ENCODE results near the gene CTSD. TPM values are rescaled to one million over a fixed set of nuclear protein-coding genes. Genes with fewer than 3 reads are reported as not detected.

Gene CTSD
- total and polyA plus RNA-seq, 5 donors from 2014 or later, result 104 to 175 (median 151) TPM

DNA sequence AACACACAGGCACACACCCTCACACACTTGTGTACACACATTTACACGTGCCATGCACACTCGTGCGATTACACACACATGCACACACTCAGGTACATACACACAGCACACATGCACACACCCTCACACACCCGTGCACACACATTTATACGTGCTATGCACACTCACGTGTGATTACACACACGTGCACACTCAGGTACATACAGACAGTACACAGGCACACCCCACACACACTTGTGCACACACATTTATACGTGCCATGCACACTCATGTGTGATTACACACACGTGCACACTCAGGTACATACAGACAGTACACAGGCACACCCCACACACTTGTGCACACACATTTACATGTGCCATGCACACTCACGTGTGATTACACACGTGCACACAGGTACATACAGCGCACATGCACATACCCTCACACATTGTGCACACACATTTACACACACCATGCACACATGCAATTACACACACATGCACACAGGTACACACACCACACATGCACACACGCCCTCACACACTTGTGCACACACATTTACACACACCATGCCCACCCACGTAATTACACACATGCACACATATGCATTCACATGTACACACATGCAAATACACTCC, 17.9 kb downstream of the CTSD start:
- no peak overlapping the region for H3K4me3 Mint-ChIP-seq
- Histone ChIP-seq H3K36me3 (ENCODE audit: control insufficient read depth, insufficient read depth, low read length) (no peaks in the 10 kb centered on the region), H3K27me3 (ENCODE audit: control insufficient read depth, insufficient read depth, low read length) (no peaks in the 10 kb centered on the region), H3K9me3 (ENCODE audit: control insufficient read depth in 2 of 2, low read length in 2 of 2) (no peaks in the 10 kb centered on the region), H3K4me3 (ENCODE audit: low read depth, low read length) (no peak overlapping the region), H3K4me1 (ENCODE audit: control insufficient read depth, insufficient read depth, low read length, poor library complexity, severe bottlenecking) (peaks cover 13% of the 10 kb centered on the region), H3K27ac (ENCODE audit: insufficient read depth, low read length, poor library complexity, severe bottlenecking) (no peak overlapping the region)
- H3K27ac Mint-ChIP-seq, result no peak overlapping the region
- DNase-seq (no peak), ATAC-seq (ENCODE audit: low read depth in 2 of 2) (no peak)
- H3K27me3 Mint-ChIP-seq, result peaks cover 12% of the 10 kb centered on the region
- no peaks in the 10 kb centered on the region for H3K36me3 Mint-ChIP-seq
- H3K9me3 Mint-ChIP-seq, result peaks cover 0 to 6% (median 0%) of the 10 kb centered on the region in 7 donors
- peaks cover 0 to 19% (median 12%) of the 10 kb centered on the region in 4 donors for H3K4me1 Mint-ChIP-seq

DNA sequence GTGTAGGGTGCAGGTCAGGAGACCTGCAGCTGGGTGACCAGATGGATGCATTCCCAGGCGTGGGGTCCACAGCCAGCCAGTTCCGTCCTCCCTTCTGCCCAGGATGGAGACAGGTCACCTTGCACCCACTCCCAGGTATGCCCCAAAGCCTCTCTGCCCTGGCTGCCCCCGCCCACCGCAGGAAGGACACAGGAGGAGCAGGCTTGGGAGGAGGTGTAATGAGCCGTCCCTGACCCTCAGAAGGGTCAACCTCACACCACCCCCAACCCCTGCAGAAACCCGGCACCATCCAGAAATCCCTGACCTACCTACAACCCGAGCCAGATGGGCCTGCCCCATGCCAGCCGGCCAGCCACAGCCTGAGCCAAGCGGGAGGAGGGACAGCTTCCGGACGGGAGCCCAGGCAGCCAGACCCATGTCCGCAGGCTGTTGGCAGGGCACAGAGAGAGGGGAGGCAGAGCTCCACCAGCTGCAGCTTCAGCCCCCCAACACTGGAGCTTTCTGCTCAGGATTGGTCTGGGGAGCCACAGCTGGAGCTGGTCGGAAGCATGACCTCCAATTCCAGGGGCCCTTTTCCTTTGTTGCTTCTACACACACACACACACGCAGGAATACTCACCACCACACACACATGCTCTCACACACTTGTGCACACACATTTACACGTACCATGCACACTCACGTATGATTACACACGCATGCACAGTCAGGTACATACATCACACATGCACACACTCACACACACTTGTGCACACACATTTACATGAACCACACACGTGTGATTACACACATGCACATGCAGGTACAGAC, 18.6 kb downstream of the CTSD start:
- Mint-ChIP-seq H3K4me3 (no peak overlapping the region), H3K27me3 (peaks cover 8% of the 10 kb centered on the region), H3K4me1 (peaks cover 0 to 14% (median 9%) of the 10 kb centered on the region in 4 donors), H3K9me3 (peaks cover 0 to 5% (median 0%) of the 10 kb centered on the region in 7 donors), H3K27ac (no peak overlapping the region), H3K36me3 (no peaks in the 10 kb centered on the region)
- no peaks in the 10 kb centered on the region for H3K27me3 ChIP-seq (ENCODE audit: control insufficient read depth, insufficient read depth, low read length)
- no peaks in the 10 kb centered on the region for H3K9me3 ChIP-seq (ENCODE audit: control insufficient read depth in 2 of 2, low read length in 2 of 2)
- H3K27ac ChIP-seq (ENCODE audit: insufficient read depth, low read length, poor library complexity, severe bottlenecking), result no peak overlapping the region
- H3K36me3 ChIP-seq (ENCODE audit: control insufficient read depth, insufficient read depth, low read length), result no peaks in the 10 kb centered on the region
- no peak for DNase-seq
- H3K4me1 ChIP-seq (ENCODE audit: control insufficient read depth, insufficient read depth, low read length, poor library complexity, severe bottlenecking), result peaks cover 13% of the 10 kb centered on the region
- no peak for ATAC-seq (ENCODE audit: low read depth in 2 of 2)
- no peak overlapping the region for H3K4me3 ChIP-seq (ENCODE audit: low read depth, low read length)

DNA sequence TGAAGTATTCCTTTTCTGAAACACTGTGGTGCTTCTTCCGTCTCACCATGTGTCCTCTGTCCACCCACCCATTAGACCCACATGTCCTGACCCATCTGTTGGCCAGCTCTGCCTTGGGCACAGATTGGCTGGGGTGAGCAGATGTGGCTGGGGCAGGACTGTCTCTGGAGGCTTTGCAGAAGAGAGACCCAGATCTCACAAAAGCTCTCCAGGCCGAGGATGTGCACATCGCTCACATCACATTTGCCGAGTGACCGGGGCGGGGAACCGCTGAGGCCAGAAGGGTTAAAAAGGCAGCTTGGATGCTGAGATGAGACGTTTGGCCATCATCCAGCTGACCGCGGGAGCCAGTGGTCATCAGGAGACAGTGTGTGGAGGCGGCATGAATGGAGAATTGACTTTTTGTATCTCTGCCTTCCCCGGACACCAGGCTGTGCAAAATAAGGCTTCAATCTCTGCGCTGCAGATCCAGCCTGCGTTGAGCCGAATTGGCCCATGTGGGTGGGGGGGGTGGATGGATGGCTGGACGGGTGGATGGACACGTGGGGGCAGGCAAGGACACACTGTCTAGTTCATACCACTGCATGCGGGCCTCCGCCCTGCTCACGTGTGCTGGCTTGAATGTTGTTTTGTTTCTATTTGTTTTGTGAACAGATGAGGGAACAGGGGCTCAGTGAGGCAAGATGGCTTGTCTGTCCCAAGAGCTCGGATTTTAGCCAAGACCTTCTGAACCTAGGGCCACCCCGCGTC, 19.4 kb downstream of the CTSD start:
- no peaks in the 10 kb centered on the region for H3K27me3 ChIP-seq (ENCODE audit: control insufficient read depth, insufficient read depth, low read length)
- H3K27ac ChIP-seq (ENCODE audit: insufficient read depth, low read length, poor library complexity, severe bottlenecking), result no peak overlapping the region
- no peaks in the 10 kb centered on the region for H3K9me3 ChIP-seq (ENCODE audit: control insufficient read depth in 2 of 2, low read length in 2 of 2)
- no peaks in the 10 kb centered on the region for H3K36me3 ChIP-seq (ENCODE audit: control insufficient read depth, insufficient read depth, low read length)
- H3K4me1 ChIP-seq (ENCODE audit: control insufficient read depth, insufficient read depth, low read length, poor library complexity, severe bottlenecking), result peaks cover 11% of the 10 kb centered on the region
- DNase-seq (no peak), ATAC-seq (ENCODE audit: low read depth in 2 of 2) (no peak)
- Mint-ChIP-seq H3K4me1 (peaks cover 0 to 6% (median 3%) of the 10 kb centered on the region in 4 donors), H3K27ac (no peak overlapping the region), H3K4me3 (no peak overlapping the region), H3K27me3 (no peaks in the 10 kb centered on the region), H3K9me3 (peaks cover 0 to 4% (median 0%) of the 10 kb centered on the region in 7 donors), H3K36me3 (no peaks in the 10 kb centered on the region)
- H3K4me3 ChIP-seq (ENCODE audit: low read depth, low read length), result no peak overlapping the region

- DNase-seq (no peak), ATAC-seq (ENCODE audit: low read depth in 2 of 2) (no peak)
- Histone ChIP-seq H3K36me3 (ENCODE audit: control insufficient read depth, insufficient read depth, low read length) (no peaks in the 10 kb centered on the region), H3K27ac (ENCODE audit: insufficient read depth, low read length, poor library complexity, severe bottlenecking) (no peak overlapping the region), H3K4me1 (ENCODE audit: control insufficient read depth, insufficient read depth, low read length, poor library complexity, severe bottlenecking) (peaks cover 4% of the 10 kb centered on the region), H3K4me3 (ENCODE audit: low read depth, low read length) (no peak overlapping the region), H3K27me3 (ENCODE audit: control insufficient read depth, insufficient read depth, low read length) (no peaks in the 10 kb centered on the region), H3K9me3 (ENCODE audit: control insufficient read depth in 2 of 2, low read length in 2 of 2) (no peaks in the 10 kb centered on the region)
- peaks cover 0 to 4% (median 0%) of the 10 kb centered on the region in 7 donors for H3K9me3 Mint-ChIP-seq
- H3K27ac Mint-ChIP-seq, result no peak overlapping the region
- H3K36me3 Mint-ChIP-seq, result no peaks in the 10 kb centered on the region
- no peak overlapping the region for H3K4me3 Mint-ChIP-seq
- peaks cover 0 to 6% (median 3%) of the 10 kb centered on the region in 4 donors for H3K4me1 Mint-ChIP-seq
- H3K27me3 Mint-ChIP-seq, result no peaks in the 10 kb centered on the region
These were observed 20.1 kb downstream of the CTSD start for GRCh38 chr11:1743585-1744136.

- peaks cover 0 to 4% (median 0%) of the 10 kb centered on the region in 7 donors for H3K9me3 Mint-ChIP-seq
- DNase-seq, result no peak
- H3K36me3 ChIP-seq (ENCODE audit: control insufficient read depth, insufficient read depth, low read length), result no peaks in the 10 kb centered on the region
These were observed 20.7 kb downstream of the CTSD start for GRCh38 chr11:1742869-1743584.

GRCh38 chr11:1742371-1742770, 21.4 kb downstream of the CTSD start:
- H3K36me3 ChIP-seq (ENCODE audit: control insufficient read depth, insufficient read depth, low read length), result no peaks in the 10 kb centered on the region
- peaks cover 0 to 8% (median 2%) of the 10 kb centered on the region in 4 donors for H3K4me1 Mint-ChIP-seq
- no peak overlapping the region for H3K27ac ChIP-seq (ENCODE audit: insufficient read depth, low read length, poor library complexity, severe bottlenecking)
- DNase-seq (no peak), ATAC-seq (ENCODE audit: low read depth in 2 of 2) (no peak)
- peaks cover 2% of the 10 kb centered on the region in 2 experiments for H3K9me3 ChIP-seq (ENCODE audit: control insufficient read depth in 2 of 2, low read length in 2 of 2)
- no peaks in the 10 kb centered on the region for H3K4me1 ChIP-seq (ENCODE audit: control insufficient read depth, insufficient read depth, low read length, poor library complexity, severe bottlenecking)
- no peak overlapping the region for H3K4me3 ChIP-seq (ENCODE audit: low read depth, low read length)
- H3K27ac Mint-ChIP-seq, result no peak overlapping the region
- H3K4me3 Mint-ChIP-seq, result no peak overlapping the region
- peaks cover 0 to 7% (median 0%) of the 10 kb centered on the region in 7 donors for H3K9me3 Mint-ChIP-seq
- no peaks in the 10 kb centered on the region for H3K27me3 ChIP-seq (ENCODE audit: control insufficient read depth, insufficient read depth, low read length)
- H3K36me3 Mint-ChIP-seq, result no peaks in the 10 kb centered on the region
- no peaks in the 10 kb centered on the region for H3K27me3 Mint-ChIP-seq

More at GRCh38 chr11:1742869-1743584, 20.7 kb downstream of the CTSD start:
- Mint-ChIP-seq H3K36me3 (no peaks in the 10 kb centered on the region), H3K4me3 (no peak overlapping the region), H3K27me3 (no peaks in the 10 kb centered on the region), H3K27ac (no peak overlapping the region), H3K4me1 (peaks cover 0 to 8% (median 2%) of the 10 kb centered on the region in 4 donors)
- Histone ChIP-seq H3K4me1 (ENCODE audit: control insufficient read depth, insufficient read depth, low read length, poor library complexity, severe bottlenecking) (no peaks in the 10 kb centered on the region), H3K27ac (ENCODE audit: insufficient read depth, low read length, poor library complexity, severe bottlenecking) (no peak overlapping the region), H3K27me3 (ENCODE audit: control insufficient read depth, insufficient read depth, low read length) (no peaks in the 10 kb centered on the region), H3K9me3 (ENCODE audit: control insufficient read depth in 2 of 2, low read length in 2 of 2) (no peaks in the 10 kb centered on the region), H3K4me3 (ENCODE audit: low read depth, low read length) (no peak overlapping the region)
- ATAC-seq (ENCODE audit: low read depth in 2 of 2), result no peak

GRCh38 chr11:1741741-1742140, 22.0 kb downstream of the CTSD start:
- Histone ChIP-seq H3K27me3 (ENCODE audit: control insufficient read depth, insufficient read depth, low read length) (no peaks in the 10 kb centered on the region), H3K9me3 (ENCODE audit: control insufficient read depth in 2 of 2, low read length in 2 of 2) (peaks cover 6 to 7% of the 10 kb centered on the region in 2 experiments), H3K4me3 (ENCODE audit: low read depth, low read length) (no peak overlapping the region), H3K36me3 (ENCODE audit: control insufficient read depth, insufficient read depth, low read length) (no peaks in the 10 kb centered on the region), H3K4me1 (ENCODE audit: control insufficient read depth, insufficient read depth, low read length, poor library complexity, severe bottlenecking) (no peaks in the 10 kb centered on the region), H3K27ac (ENCODE audit: insufficient read depth, low read length, poor library complexity, severe bottlenecking) (no peak overlapping the region)
- H3K27ac Mint-ChIP-seq, result no peak overlapping the region
- H3K27me3 Mint-ChIP-seq, result no peaks in the 10 kb centered on the region
- ATAC-seq (ENCODE audit: low read depth in 2 of 2) (no peak), DNase-seq (no peak)
- no peaks in the 10 kb centered on the region for H3K36me3 Mint-ChIP-seq
- H3K9me3 Mint-ChIP-seq, result peaks cover 0 to 8% (median 2%) of the 10 kb centered on the region in 7 donors
- H3K4me3 Mint-ChIP-seq, result no peak overlapping the region
- peaks cover 0 to 8% (median 2%) of the 10 kb centered on the region in 4 donors for H3K4me1 Mint-ChIP-seq
